RPMI8226 (cell line): ENCODE measurements around the gene LPP.

ENCODE experiments used
- DNase-seq: peaks from one replicate; pipeline ENCODE4 v3.0.0-alpha.2; 2015

LPP gene

GRCh38 chr3:188139466-188139865, 14.5 kb upstream of the LPP start:
- no peak for DNase-seq

GRCh38 chr3:188146219-188146618, 7.7 kb upstream of the LPP start:
- DNase-seq, result no peak

- no peak for DNase-seq
Observed at GRCh38 chr3:188147782-188148181, 6.2 kb upstream of the LPP start.

- DNase-seq, result no peak
Observed at GRCh38 chr3:188148318-188148717, 5.6 kb upstream of the LPP start.

- no peak for DNase-seq
Observed at GRCh38 chr3:188149587-188149986, 4.4 kb upstream of the LPP start.

GRCh38 chr3:188150982-188151381, 3.0 kb upstream of the LPP start:
- no peak for DNase-seq

GRCh38 chr3:188151438-188151837, 2.5 kb upstream of the LPP start:
- no peak for DNase-seq

- DNase-seq, result no peak
Observed at GRCh38 chr3:188152660-188153436, 1.1 kb upstream of the LPP start.

- DNase-seq, result peak; percentile 19
Observed at GRCh38 chr3:188153437-188154013, 432 bp upstream of the LPP start.

- DNase-seq, result no peak
Observed at GRCh38 chr3:188154809-188155574, 1.0 kb downstream of the LPP start.

- no peak for DNase-seq
Observed at GRCh38 chr3:188156056-188156455, 2.1 kb downstream of the LPP start.

GRCh38 chr3:188157407-188157806, 3.5 kb downstream of the LPP start:
- no peak for DNase-seq

GRCh38 chr3:188157971-188158370, 4.0 kb downstream of the LPP start:
- no peak for DNase-seq

GRCh38 chr3:188158731-188159310, 4.9 kb downstream of the LPP start:
- no peak for DNase-seq

GRCh38 chr3:188160751-188161150, 6.8 kb downstream of the LPP start:
- no peak for DNase-seq

- no peak for DNase-seq
Observed at GRCh38 chr3:188164248-188164687, 10.3 kb downstream of the LPP start.

GRCh38 chr3:188165596-188165995, 11.6 kb downstream of the LPP start:
- no peak for DNase-seq

GRCh38 chr3:188166441-188166840, 12.5 kb downstream of the LPP start:
- DNase-seq, result no peak

GRCh38 chr3:188168186-188168585, 14.2 kb downstream of the LPP start:
- DNase-seq, result no peak

GRCh38 chr3:188168648-188169047, 14.7 kb downstream of the LPP start:
- DNase-seq, result no peak

- no peak for DNase-seq
Observed at GRCh38 chr3:188169830-188170455, 16.0 kb downstream of the LPP start.

GRCh38 chr3:188170461-188171459, 16.8 kb downstream of the LPP start:
- no peak for DNase-seq
